ENCODE results near the gene NTNG1. TPM values are rescaled to one million over a fixed set of nuclear protein-coding genes. Genes with fewer than 3 reads are reported as not detected.

Gene NTNG1
- total and polyA plus RNA-seq, 5 donors from 2014 or later: not detected

GRCh38 chr1:107415241-107415640 lies 274.4 kb downstream of the NTNG1 start:
- H3K36me3 ChIP-seq (ENCODE audit: control insufficient read depth, insufficient read depth, low read length): no peaks in the 10 kb centered on the region
- no peaks in the 10 kb centered on the region for H3K4me1 ChIP-seq (ENCODE audit: control insufficient read depth, insufficient read depth, low read length, poor library complexity, severe bottlenecking)
- Mint-ChIP-seq H3K4me1 (no peaks in the 10 kb centered on the region), H3K36me3 (no peaks in the 10 kb centered on the region), H3K4me3 (no peak overlapping the region), H3K9me3 (no peaks in the 10 kb centered on the region), H3K27me3 (peaks cover 18% of the 10 kb centered on the region), H3K27ac (no peak overlapping the region)
- ATAC-seq (ENCODE audit: low read depth in 2 of 2): no peak
- DNase-seq: no peak
- no peaks in the 10 kb centered on the region for H3K27me3 ChIP-seq (ENCODE audit: control insufficient read depth, insufficient read depth, low read length)
- no peak overlapping the region for H3K4me3 ChIP-seq (ENCODE audit: low read depth, low read length)
- no peak overlapping the region for H3K27ac ChIP-seq (ENCODE audit: insufficient read depth, low read length, poor library complexity, severe bottlenecking)
- no peaks in the 10 kb centered on the region for H3K9me3 ChIP-seq (ENCODE audit: control insufficient read depth in 2 of 2, low read length in 2 of 2)

GRCh38 chr1:107419003-107419402 lies 278.2 kb downstream of the NTNG1 start:
- Histone ChIP-seq H3K4me1 (ENCODE audit: control insufficient read depth, insufficient read depth, low read length, poor library complexity, severe bottlenecking) (no peaks in the 10 kb centered on the region), H3K36me3 (ENCODE audit: control insufficient read depth, insufficient read depth, low read length) (no peaks in the 10 kb centered on the region), H3K9me3 (ENCODE audit: control insufficient read depth in 2 of 2, low read length in 2 of 2) (no peaks in the 10 kb centered on the region), H3K27ac (ENCODE audit: insufficient read depth, low read length, poor library complexity, severe bottlenecking) (no peak overlapping the region), H3K4me3 (ENCODE audit: low read depth, low read length) (no peak overlapping the region), H3K27me3 (ENCODE audit: control insufficient read depth, insufficient read depth, low read length) (no peaks in the 10 kb centered on the region)
- Mint-ChIP-seq H3K27ac (no peak overlapping the region), H3K9me3 (no peaks in the 10 kb centered on the region), H3K4me1 (no peaks in the 10 kb centered on the region), H3K4me3 (no peak overlapping the region), H3K36me3 (no peaks in the 10 kb centered on the region), H3K27me3 (peaks cover 4% of the 10 kb centered on the region)
- no peak for DNase-seq
- no peak for ATAC-seq (ENCODE audit: low read depth in 2 of 2)

GRCh38 chr1:107422901-107423300 lies 282.1 kb downstream of the NTNG1 start:
- Histone ChIP-seq H3K4me3 (ENCODE audit: low read depth, low read length) (no peak overlapping the region), H3K27me3 (ENCODE audit: control insufficient read depth, insufficient read depth, low read length) (peaks cover 1% of the 10 kb centered on the region), H3K4me1 (ENCODE audit: control insufficient read depth, insufficient read depth, low read length, poor library complexity, severe bottlenecking) (no peaks in the 10 kb centered on the region), H3K9me3 (ENCODE audit: control insufficient read depth in 2 of 2, low read length in 2 of 2) (no peaks in the 10 kb centered on the region), H3K27ac (ENCODE audit: insufficient read depth, low read length, poor library complexity, severe bottlenecking) (no peak overlapping the region), H3K36me3 (ENCODE audit: control insufficient read depth, insufficient read depth, low read length) (no peaks in the 10 kb centered on the region)
- no peaks in the 10 kb centered on the region for H3K4me1 Mint-ChIP-seq
- DNase-seq (no peak), ATAC-seq (ENCODE audit: low read depth in 2 of 2) (no peak)
- no peak overlapping the region for H3K4me3 Mint-ChIP-seq
- H3K27ac Mint-ChIP-seq: no peak overlapping the region
- peaks cover 4% of the 10 kb centered on the region for H3K27me3 Mint-ChIP-seq
- no peaks in the 10 kb centered on the region for H3K36me3 Mint-ChIP-seq
- H3K9me3 Mint-ChIP-seq: peaks cover 0 to 3% (median 0%) of the 10 kb centered on the region in 7 donors

- Histone ChIP-seq H3K27ac (ENCODE audit: insufficient read depth, low read length, poor library complexity, severe bottlenecking) (no peak overlapping the region), H3K27me3 (ENCODE audit: control insufficient read depth, insufficient read depth, low read length) (peaks cover 3% of the 10 kb centered on the region), H3K4me1 (ENCODE audit: control insufficient read depth, insufficient read depth, low read length, poor library complexity, severe bottlenecking) (no peaks in the 10 kb centered on the region), H3K4me3 (ENCODE audit: low read depth, low read length) (no peak overlapping the region), H3K36me3 (ENCODE audit: control insufficient read depth, insufficient read depth, low read length) (no peaks in the 10 kb centered on the region), H3K9me3 (ENCODE audit: control insufficient read depth in 2 of 2, low read length in 2 of 2) (no peaks in the 10 kb centered on the region)
- H3K4me1 Mint-ChIP-seq: no peaks in the 10 kb centered on the region
- no peaks in the 10 kb centered on the region for H3K36me3 Mint-ChIP-seq
- no peak overlapping the region for H3K4me3 Mint-ChIP-seq
- H3K27me3 Mint-ChIP-seq: no peaks in the 10 kb centered on the region
- H3K9me3 Mint-ChIP-seq: no peaks in the 10 kb centered on the region
- DNase-seq: peak in 1 of 3 donors; percentile 44
- H3K27ac Mint-ChIP-seq: no peak overlapping the region
- no peak for ATAC-seq (ENCODE audit: low read depth in 2 of 2)
Observed at GRCh38 chr1:107430540-107431228, 289.8 kb downstream of the NTNG1 start.

- Mint-ChIP-seq H3K4me3 (no peak overlapping the region), H3K9me3 (no peaks in the 10 kb centered on the region), H3K4me1 (no peaks in the 10 kb centered on the region), H3K27me3 (no peaks in the 10 kb centered on the region), H3K36me3 (no peaks in the 10 kb centered on the region), H3K27ac (no peak overlapping the region)
- no peaks in the 10 kb centered on the region for H3K36me3 ChIP-seq (ENCODE audit: control insufficient read depth, insufficient read depth, low read length)
- H3K4me1 ChIP-seq (ENCODE audit: control insufficient read depth, insufficient read depth, low read length, poor library complexity, severe bottlenecking): no peaks in the 10 kb centered on the region
- H3K27me3 ChIP-seq (ENCODE audit: control insufficient read depth, insufficient read depth, low read length): peaks cover 2% of the 10 kb centered on the region
- H3K4me3 ChIP-seq (ENCODE audit: low read depth, low read length): no peak overlapping the region
- DNase-seq (no peak), ATAC-seq (ENCODE audit: low read depth in 2 of 2) (no peak)
- H3K9me3 ChIP-seq (ENCODE audit: control insufficient read depth in 2 of 2, low read length in 2 of 2): no peaks in the 10 kb centered on the region
- no peak overlapping the region for H3K27ac ChIP-seq (ENCODE audit: insufficient read depth, low read length, poor library complexity, severe bottlenecking)
Observed at GRCh38 chr1:107432108-107432507, 291.3 kb downstream of the NTNG1 start.

GRCh38 chr1:107433068-107433467 lies 292.2 kb downstream of the NTNG1 start:
- no peaks in the 10 kb centered on the region for H3K27me3 Mint-ChIP-seq
- no peaks in the 10 kb centered on the region for H3K4me1 Mint-ChIP-seq
- Histone ChIP-seq H3K36me3 (ENCODE audit: control insufficient read depth, insufficient read depth, low read length) (no peaks in the 10 kb centered on the region), H3K27ac (ENCODE audit: insufficient read depth, low read length, poor library complexity, severe bottlenecking) (no peak overlapping the region), H3K9me3 (ENCODE audit: control insufficient read depth in 2 of 2, low read length in 2 of 2) (no peaks in the 10 kb centered on the region), H3K27me3 (ENCODE audit: control insufficient read depth, insufficient read depth, low read length) (peaks cover 2% of the 10 kb centered on the region), H3K4me1 (ENCODE audit: control insufficient read depth, insufficient read depth, low read length, poor library complexity, severe bottlenecking) (no peaks in the 10 kb centered on the region), H3K4me3 (ENCODE audit: low read depth, low read length) (no peak overlapping the region)
- ATAC-seq (ENCODE audit: low read depth in 2 of 2): no peak
- DNase-seq: no peak
- H3K27ac Mint-ChIP-seq: no peak overlapping the region
- H3K9me3 Mint-ChIP-seq: no peaks in the 10 kb centered on the region
- no peaks in the 10 kb centered on the region for H3K36me3 Mint-ChIP-seq
- H3K4me3 Mint-ChIP-seq: no peak overlapping the region

- Histone ChIP-seq H3K27ac (ENCODE audit: insufficient read depth, low read length, poor library complexity, severe bottlenecking) (no peak overlapping the region), H3K36me3 (ENCODE audit: control insufficient read depth, insufficient read depth, low read length) (no peaks in the 10 kb centered on the region), H3K4me3 (ENCODE audit: low read depth, low read length) (no peak overlapping the region), H3K9me3 (ENCODE audit: control insufficient read depth in 2 of 2, low read length in 2 of 2) (no peaks in the 10 kb centered on the region), H3K27me3 (ENCODE audit: control insufficient read depth, insufficient read depth, low read length) (peaks cover 2% of the 10 kb centered on the region), H3K4me1 (ENCODE audit: control insufficient read depth, insufficient read depth, low read length, poor library complexity, severe bottlenecking) (no peaks in the 10 kb centered on the region)
- H3K36me3 Mint-ChIP-seq: no peaks in the 10 kb centered on the region
- no peak overlapping the region for H3K4me3 Mint-ChIP-seq
- DNase-seq (no peak), ATAC-seq (ENCODE audit: low read depth in 2 of 2) (no peak)
- H3K27ac Mint-ChIP-seq: no peak overlapping the region
- no peaks in the 10 kb centered on the region for H3K9me3 Mint-ChIP-seq
- no peaks in the 10 kb centered on the region for H3K27me3 Mint-ChIP-seq
- H3K4me1 Mint-ChIP-seq: no peaks in the 10 kb centered on the region
Observed at GRCh38 chr1:107433635-107434360, 293.0 kb downstream of the NTNG1 start.

- ATAC-seq (ENCODE audit: low read depth in 2 of 2): no peak
- no peak overlapping the region for H3K4me3 Mint-ChIP-seq
Observed at GRCh38 chr1:107434361-107434693, 293.5 kb downstream of the NTNG1 start.

More at GRCh38 chr1:107434361-107434693, 293.5 kb downstream of the NTNG1 start:
- no peaks in the 10 kb centered on the region for H3K9me3 Mint-ChIP-seq
- H3K4me1 Mint-ChIP-seq: no peaks in the 10 kb centered on the region
- DNase-seq: no peak
- H3K27ac ChIP-seq (ENCODE audit: insufficient read depth, low read length, poor library complexity, severe bottlenecking): no peak overlapping the region
- no peaks in the 10 kb centered on the region for H3K27me3 ChIP-seq (ENCODE audit: control insufficient read depth, insufficient read depth, low read length)
- no peaks in the 10 kb centered on the region for H3K4me1 ChIP-seq (ENCODE audit: control insufficient read depth, insufficient read depth, low read length, poor library complexity, severe bottlenecking)
- H3K36me3 Mint-ChIP-seq: no peaks in the 10 kb centered on the region
- H3K4me3 ChIP-seq (ENCODE audit: low read depth, low read length): no peak overlapping the region
- no peaks in the 10 kb centered on the region for H3K9me3 ChIP-seq (ENCODE audit: control insufficient read depth in 2 of 2, low read length in 2 of 2)
- no peak overlapping the region for H3K27ac Mint-ChIP-seq
- H3K36me3 ChIP-seq (ENCODE audit: control insufficient read depth, insufficient read depth, low read length): no peaks in the 10 kb centered on the region
- peaks cover 4% of the 10 kb centered on the region for H3K27me3 Mint-ChIP-seq
